Tibial artery (tissue), 4 donors: Measurements from ENCODE around the gene PER3.

Experiments used
- DNase-seq, 2 donors: peaks; one replicate each; pipeline ENCODE4 v3.0.0-alpha.2; 2019
- H3K27ac ChIP-seq, 2 donors: fragments of 200-600 bp; sonication (generic) in 1 of 2; 1 replicate in 1 of 2; 2 replicates in 1 of 2; pipeline ENCODE4 v1.5.1; 2018 to 2019; ENCODE audit warnings: mild to moderate bottlenecking in 1 of 2
- H3K27me3 ChIP-seq, 2 donors: fragments of 200-600 bp; sonication (generic) in 1 of 2; one replicate each; pipeline versions ENCODE4 v1.5.1 to v1.6.0; 2016 to 2019
- H3K36me3 ChIP-seq, 3 donors: fragments of 200-600 bp; sonication (generic) in 2 of 3; one replicate each; pipeline ENCODE4 v1.5.1; 2016 to 2019; ENCODE audit warnings: mild to moderate bottlenecking in 2 of 3
- H3K4me1 ChIP-seq, 4 donors: fragments of 200-600 bp; sonication (generic) in 2 of 4; 1 replicate in 3 of 4; 2 replicates in 1 of 4; pipeline ENCODE4 v1.5.1; 2016 to 2019
- H3K4me3 ChIP-seq, 2 donors: fragments of 200-600 bp; sonication (generic) in 1 of 2; 1 replicate in 1 of 2; 2 replicates in 1 of 2; pipeline ENCODE4 v1.5.1; 2018 to 2019; ENCODE audit warnings: mild to moderate bottlenecking in 2 of 2
- H3K9me3 ChIP-seq, 3 donors: fragments of 200-600 bp; sonication (generic) in 1 of 3; one replicate each; pipeline ENCODE4 v1.5.1; 2016 to 2019
- CTCF ChIP-seq, 2 experiments: fragments of 200-600 bp in 1 of 2; fragments of 450-650 bp in 1 of 2; IDR thresholded peaks; one replicate each; pipeline ENCODE4 v1.5.1; 2017 to 2019; ENCODE audit warnings: antibody characterized with exemption in 2 of 2, mild to moderate bottlenecking in 1 of 2, moderate library complexity in 1 of 2
- intact Hi-C: fragments of 100-400 bp; cut with DNase I; formaldehyde crosslinking; loops from one replicate; pipeline ENCODE4 v1.15.0; 2023; ENCODE audit warnings: low total_unique reads

Gene PER3

GRCh38 chr1:7747605-7748004 is 36.5 kb upstream of the PER3 start:
- H3K27me3 ChIP-seq = no peaks in the 10 kb centered on the region

GRCh38 chr1:7749126-7749525 is 35.0 kb upstream of the PER3 start:
- no peak for DNase-seq
- no peak overlapping the region for H3K27ac ChIP-seq
- no peak overlapping the region for H3K4me3 ChIP-seq
- H3K4me1 ChIP-seq = peaks cover 0 to 2% (median 0%) of the 10 kb centered on the region in 4 donors
- H3K27me3 ChIP-seq = no peaks in the 10 kb centered on the region
- no peaks in the 10 kb centered on the region for H3K9me3 ChIP-seq
- no peak for TF ChIP-seq CTCF (IDR thresholded peaks at IDR 0.05)
- intact Hi-C loops = loop anchor here (2.0 kb wide), 1 partner anchor 80 kb away; no protein-coding TSS in a partner anchor
- peaks cover 0 to 7% (median 4%) of the 10 kb centered on the region in 3 donors for H3K36me3 ChIP-seq

More at GRCh38 chr1:7747605-7748004, 36.5 kb upstream of the PER3 start:
- DNase-seq = no peak
- intact Hi-C loops = loop anchor here (2.0 kb wide), 1 partner anchor 79 kb away; no protein-coding TSS in a partner anchor
- H3K9me3 ChIP-seq = no peaks in the 10 kb centered on the region
- TF ChIP-seq CTCF (IDR thresholded peaks at IDR 0.05) = no peak
- H3K27ac ChIP-seq = no peak overlapping the region
- peaks cover 0 to 7% (median 4%) of the 10 kb centered on the region in 3 donors for H3K36me3 ChIP-seq
- H3K4me3 ChIP-seq = no peak overlapping the region
- H3K4me1 ChIP-seq = no peaks in the 10 kb centered on the region

- Histone ChIP-seq H3K36me3 (peaks cover 0 to 7% (median 0%) of the 10 kb centered on the region in 3 donors), H3K27ac (no peak overlapping the region), H3K9me3 (no peaks in the 10 kb centered on the region), H3K4me1 (peaks cover 0 to 2% (median 0%) of the 10 kb centered on the region in 4 donors), H3K27me3 (no peaks in the 10 kb centered on the region), H3K4me3 (no peak overlapping the region)
- intact Hi-C loops = no loop called here
- TF ChIP-seq CTCF (IDR thresholded peaks at IDR 0.05) = no peak
- DNase-seq = no peak
Measured at GRCh38 chr1:7751174-7751573, 32.9 kb upstream of the PER3 start.

- Histone ChIP-seq H3K27ac (no peak overlapping the region), H3K4me3 (peak overlapping the region; percentile 17 to 45), H3K27me3 (no peaks in the 10 kb centered on the region), H3K36me3 (peaks cover 0 to 6% (median 0%) of the 10 kb centered on the region in 3 donors), H3K9me3 (no peaks in the 10 kb centered on the region), H3K4me1 (peaks cover 0 to 2% (median 0%) of the 10 kb centered on the region in 4 donors)
- intact Hi-C loops = loop anchor here (1.0 kb wide), 1 partner anchor 82 kb away; no protein-coding TSS in a partner anchor
- peak in 1 of 2 donors; percentile 69 for DNase-seq
- TF ChIP-seq CTCF (IDR thresholded peaks at IDR 0.05) = peak; percentile 78 to 86
Measured at GRCh38 chr1:7752512-7753417, 31.3 kb upstream of the PER3 start.

- intact Hi-C loops = loop anchor here (2.0 kb wide), 1 partner anchor 89 kb away; no protein-coding TSS in a partner anchor
- H3K27ac ChIP-seq = no peak overlapping the region
Measured at GRCh38 chr1:7753641-7754040, 30.4 kb upstream of the PER3 start.

More at GRCh38 chr1:7753641-7754040, 30.4 kb upstream of the PER3 start:
- no peak for DNase-seq
- Histone ChIP-seq H3K4me3 (no peak overlapping the region), H3K4me1 (peaks cover 0 to 2% (median 0%) of the 10 kb centered on the region in 4 donors), H3K27me3 (no peaks in the 10 kb centered on the region), H3K36me3 (no peaks in the 10 kb centered on the region), H3K9me3 (no peaks in the 10 kb centered on the region)
- TF ChIP-seq CTCF (IDR thresholded peaks at IDR 0.05) = no peak
